Activated CD8-positive, alpha-beta memory T cell treated with anti-CD3 and anti-CD28 coated beads, Interleukin-2, amount 10 ng/mL, durations not matched to agents 7 days and 5 days (primary cell): ENCODE measurements around the gene TBK1. TPM values are rescaled to one million over a fixed set of nuclear protein-coding genes. Genes with fewer than 3 reads are reported as not detected.

ENCODE experiments used
- ATAC-seq: fragments of 150-1000 bp; cut with Tn5 transposase; one replicate; pipeline ENCODE4 v1.10.0; 2021; ENCODE audit warnings: moderate library complexity
- CTCF ChIA-PET: fragments of 350-600 bp; sonication (Branson Sonifier 250); formaldehyde crosslinking; loops from one replicate; lab custom pipeline; 2021; ENCODE audit warnings: antibody characterized with exemption; lab: Charles Lee
- DNase-seq: peaks from one replicate; pipeline ENCODE4 v3.0.0-alpha.2; 2020
- H3K27ac Mint-ChIP-seq: one replicate; pipeline ENCODE4 v1.8.0; 2021; ENCODE audit warnings: mild to moderate bottlenecking, mixed read lengths
- H3K27me3 Mint-ChIP-seq: one replicate; pipeline ENCODE4 v1.8.0; 2021; ENCODE audit warnings: mixed read lengths
- H3K36me3 Mint-ChIP-seq: one replicate; pipeline ENCODE4 v1.8.0; 2021; ENCODE audit warnings: mild to moderate bottlenecking, mixed read lengths
- H3K4me1 Mint-ChIP-seq: one replicate; pipeline ENCODE4 v1.8.0; 2021; ENCODE audit warnings: mixed read lengths
- H3K4me3 Mint-ChIP-seq: one replicate; pipeline ENCODE4 v1.8.0; 2021; ENCODE audit warnings: mild to moderate bottlenecking, moderate library complexity, mixed read lengths
- H3K9me3 Mint-ChIP-seq: one replicate; pipeline ENCODE4 v1.8.0; 2022; ENCODE audit warnings: low read depth, mixed read lengths
- total RNA-seq, 2 experiments: library from RNA; stranded (reverse); gene quantifications; one replicate each; pipeline ENCODE4 v1.2.3, GENCODE V29; 2021

TBK1 gene
- total RNA-seq, 2 experiments from 2014 or later = 37.3 to 40.4 TPM

- ATAC-seq (no peak), DNase-seq (no peak)
- H3K36me3 Mint-ChIP-seq = no peaks in the 10 kb centered on the region
- H3K9me3 Mint-ChIP-seq = no peaks in the 10 kb centered on the region
- H3K27me3 Mint-ChIP-seq = peaks cover 9% of the 10 kb centered on the region
- peaks cover 2% of the 10 kb centered on the region for H3K4me1 Mint-ChIP-seq
- no peak overlapping the region for H3K4me3 Mint-ChIP-seq
- CTCF ChIA-PET = interaction anchor here (0.7 to 9.7 kb wide), 44 partner anchors 9 to 252 kb away, joined by 3 to 113 read pairs (median 5); partner anchors contain the start of genes GNS and RASSF3
- H3K27ac Mint-ChIP-seq = no peak overlapping the region
Measured at GRCh38 chr12:64549108-64549507, 97.2 kb downstream of the TBK1 start.

DNA sequence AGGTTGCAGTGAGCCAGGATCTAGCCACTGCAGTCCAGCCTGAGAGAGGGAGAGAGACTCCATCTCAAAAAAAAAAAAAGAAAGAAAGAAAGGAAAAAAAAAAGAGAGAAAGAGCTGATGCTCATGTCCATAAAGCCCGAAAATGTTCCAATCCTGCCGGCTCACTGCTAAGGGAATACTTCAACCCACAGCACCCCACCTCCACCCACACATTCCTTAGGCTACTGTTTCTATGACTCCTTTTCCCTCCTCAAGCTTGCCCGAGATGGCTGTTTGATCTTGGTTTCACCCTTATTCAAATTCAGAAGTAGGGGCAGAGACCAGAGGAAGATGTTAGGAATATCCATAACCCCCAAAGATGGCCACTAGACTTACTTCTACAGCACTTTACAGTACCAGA lies 98.8 kb downstream of the TBK1 start:
- no peak overlapping the region for H3K4me3 Mint-ChIP-seq
- H3K4me1 Mint-ChIP-seq = peaks cover 2% of the 10 kb centered on the region

GRCh38 chr12:64551676-64552075 lies 99.8 kb downstream of the TBK1 start:
- H3K27ac Mint-ChIP-seq = no peak overlapping the region
- no peaks in the 10 kb centered on the region for H3K27me3 Mint-ChIP-seq
- no peaks in the 10 kb centered on the region for H3K9me3 Mint-ChIP-seq
- CTCF ChIA-PET = interaction anchor here (1.1 to 9.7 kb wide), 2 partner anchors 144 to 149 kb away, joined by 3 to 113 read pairs; no protein-coding TSS in a partner anchor
- H3K4me1 Mint-ChIP-seq = peaks cover 2% of the 10 kb centered on the region
- ATAC-seq (no peak), DNase-seq (no peak)
- no peaks in the 10 kb centered on the region for H3K36me3 Mint-ChIP-seq
- H3K4me3 Mint-ChIP-seq = no peak overlapping the region

More for the DNA sequence above, 98.8 kb downstream of the TBK1 start:
- no peaks in the 10 kb centered on the region for H3K36me3 Mint-ChIP-seq
- H3K27me3 Mint-ChIP-seq = no peaks in the 10 kb centered on the region
- H3K27ac Mint-ChIP-seq = no peak overlapping the region
- CTCF ChIA-PET = interaction anchor here (0.8 to 9.7 kb wide), 9 partner anchors 11 to 163 kb away, joined by 3 to 113 read pairs (median 5); no protein-coding TSS in a partner anchor
- DNase-seq = no peak
- ATAC-seq = no peak
- no peaks in the 10 kb centered on the region for H3K9me3 Mint-ChIP-seq

Other genes with a start within 250 kb of the TBK1 start
- gene KICS2, start 229.8 kb upstream of the TBK1 start, total RNA-seq = 10 to 100 TPM; 10.5 to 11.5 TPM
- not detected for gene C12orf56, start 61.4 kb upstream of the TBK1 start, total RNA-seq
- 100 to 1,000 TPM in 1 of 2 experiments, 10 to 100 TPM in 1; 90.4 to 124 TPM for gene XPOT, start 47.7 kb upstream of the TBK1 start, total RNA-seq
- 10 to 100 TPM; 45.5 to 61.5 TPM for gene RASSF3, start 158.4 kb downstream of the TBK1 start, total RNA-seq